Measurements from ENCODE around the gene AFF3. TPM values are rescaled to one million over a fixed set of nuclear protein-coding genes. Genes with fewer than 3 reads are reported as not detected.

Gene AFF3
- total and polyA plus RNA-seq, 2 of the 4 experiments (the other 2 are of a cell fraction), result 12.9 to 14.3 TPM

DNA sequence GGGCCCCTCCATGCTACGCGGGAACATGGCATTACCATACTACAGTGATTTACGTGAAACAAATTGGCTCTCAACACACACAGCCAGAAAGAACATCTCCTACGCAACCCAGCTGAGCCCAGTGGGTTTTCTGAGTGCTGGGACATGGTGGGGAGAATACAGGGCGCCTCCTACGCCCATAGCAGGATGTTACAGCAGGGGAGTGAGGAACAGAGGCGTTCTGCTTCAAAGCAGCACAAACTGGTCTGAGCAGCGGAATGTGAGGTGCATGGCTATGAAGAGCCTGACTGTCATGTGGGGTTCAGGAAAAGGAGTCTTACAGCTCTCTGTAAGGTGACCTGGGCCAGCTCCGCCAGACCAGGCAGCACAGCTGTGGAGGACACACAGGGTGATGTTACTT lies 543.9 kb downstream of the AFF3 start:
- Histone ChIP-seq H3K18ac (ENCODE audit: low read depth, low read length) (no peak overlapping the region), H2AK5ac (ENCODE audit: low read depth, low read length) (no peak overlapping the region), H3K9me3 (ENCODE audit: control insufficient read depth, insufficient read depth, low read length) (no peaks in the 10 kb centered on the region), H3K4me3 (ENCODE audit: insufficient read depth, low read depth, low read length) (no peak overlapping the region), H2BK15ac (ENCODE audit: low read depth, low read length) (no peak overlapping the region), H3K14ac (replicated peaks; ENCODE audit: low read depth, low read length) (no peak overlapping the region), H3K9me1 (ENCODE audit: insufficient read depth, low read length) (peaks cover 8% of the 10 kb centered on the region), H3K79me1 (ENCODE audit: low read depth in 1 of 2, low read length in 2 of 2) (peaks cover 5 to 19% of the 10 kb centered on the region in 2 experiments; a peak in 3 of 4 replicates), H3K36me3 (ENCODE audit: control insufficient read depth, insufficient read depth, low read length) (peaks cover 10% of the 10 kb centered on the region), H4K5ac (ENCODE audit: low read depth, low read length) (no peak overlapping the region), H3K4me2 (ENCODE audit: low read depth, low read length) (no peak overlapping the region), H2AK9ac (replicated peaks; ENCODE audit: low read depth, low read length, poor library complexity) (no peak overlapping the region), H3K27me3 (ENCODE audit: control insufficient read depth, insufficient read depth, low read length) (no peaks in the 10 kb centered on the region), H4K8ac (ENCODE audit: low read depth in 2 of 2, low read length in 2 of 2) (no peak overlapping the region), H2BK5ac (ENCODE audit: low read depth, low read length, poor library complexity, severe bottlenecking) (no peak overlapping the region), H4K20me1 (ENCODE audit: insufficient read depth, low read length) (no peaks in the 10 kb centered on the region), H3K56ac (ENCODE audit: extremely low read depth, insufficient read depth, low read length) (no peak overlapping the region), H3K23ac (ENCODE audit: low read depth, low read length) (no peak overlapping the region), H3K27ac (ENCODE audit: insufficient read depth, low read length) (no peak overlapping the region), H2AFZ (replicated peaks; ENCODE audit: low read length, poor library complexity) (no peak overlapping the region), H2BK120ac (ENCODE audit: low read depth, low read length) (no peak overlapping the region), H3K9ac (ENCODE audit: low read depth, low read length) (no peak overlapping the region), H2BK20ac (ENCODE audit: low read depth, low read length) (no peak overlapping the region), H3K4me1 (ENCODE audit: control insufficient read depth, insufficient read depth, low read length) (peaks cover 18% of the 10 kb centered on the region), H3K4ac (ENCODE audit: low read depth, low read length) (no peak overlapping the region), H4K91ac (ENCODE audit: insufficient read depth, low read depth, low read length) (no peak overlapping the region)
- in situ Hi-C loops (cut with MboI; ENCODE audit: low sequenced_read_pairs) (no loop called here), intact Hi-C loops (cut with micrococcal nuclease) (no loop called here), dilution Hi-C loops (cut with HindIII; ENCODE audit: low sequenced_read_pairs, unreplicated experiment) (no loop called here)
- CTCF ChIA-PET, result no interaction called here
- TF ChIP-seq SMC3 (IDR thresholded peaks at IDR 0.05; ENCODE audit: low read depth, low read length), result no peak
- TF ChIP-seq, protein P1, sequence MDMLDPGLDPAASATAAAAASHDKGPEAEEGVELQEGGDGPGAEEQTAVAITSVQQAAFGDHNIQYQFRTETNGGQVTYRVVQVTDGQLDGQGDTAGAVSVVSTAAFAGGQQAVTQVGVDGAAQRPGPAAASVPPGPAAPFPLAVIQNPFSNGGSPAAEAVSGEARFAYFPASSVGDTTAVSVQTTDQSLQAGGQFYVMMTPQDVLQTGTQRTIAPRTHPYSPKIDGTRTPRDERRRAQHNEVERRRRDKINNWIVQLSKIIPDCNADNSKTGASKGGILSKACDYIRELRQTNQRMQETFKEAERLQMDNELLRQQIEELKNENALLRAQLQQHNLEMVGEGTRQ (IDR thresholded peaks at IDR 0.05; ENCODE audit: low read depth, low read length), result no peak
- TF ChIP-seq POLR2A (IDR thresholded peaks at IDR 0.05; ENCODE audit: low read depth, low read length), result no peak
- no peak for TF ChIP-seq NFE2L2 (IDR thresholded peaks at IDR 0.05; ENCODE audit: low read depth, low read length)
- no peak for TF ChIP-seq RFX5 (IDR thresholded peaks at IDR 0.05; ENCODE audit: low read depth, low read length)
- no peak for TF ChIP-seq BHLHE40 (IDR thresholded peaks at IDR 0.05; ENCODE audit: low read depth, low read length)
- TF ChIP-seq MXI1 (IDR thresholded peaks at IDR 0.05; ENCODE audit: borderline replicate concordance, low read depth, low read length), result no peak
- no peak for TF ChIP-seq MAZ (IDR thresholded peaks at IDR 0.05; ENCODE audit: borderline replicate concordance, low read depth, low read length)
- no peak for TF ChIP-seq RCOR1 (IDR thresholded peaks at IDR 0.05; ENCODE audit: insufficient replicate concordance, low read length)
- no peak for TF ChIP-seq FOS (IDR thresholded peaks at IDR 0.05; ENCODE audit: low read depth, low read length)
- TF ChIP-seq CHD1 (IDR thresholded peaks at IDR 0.05; ENCODE audit: low read depth, low read length), result no peak
- TF ChIP-seq, protein P2, sequence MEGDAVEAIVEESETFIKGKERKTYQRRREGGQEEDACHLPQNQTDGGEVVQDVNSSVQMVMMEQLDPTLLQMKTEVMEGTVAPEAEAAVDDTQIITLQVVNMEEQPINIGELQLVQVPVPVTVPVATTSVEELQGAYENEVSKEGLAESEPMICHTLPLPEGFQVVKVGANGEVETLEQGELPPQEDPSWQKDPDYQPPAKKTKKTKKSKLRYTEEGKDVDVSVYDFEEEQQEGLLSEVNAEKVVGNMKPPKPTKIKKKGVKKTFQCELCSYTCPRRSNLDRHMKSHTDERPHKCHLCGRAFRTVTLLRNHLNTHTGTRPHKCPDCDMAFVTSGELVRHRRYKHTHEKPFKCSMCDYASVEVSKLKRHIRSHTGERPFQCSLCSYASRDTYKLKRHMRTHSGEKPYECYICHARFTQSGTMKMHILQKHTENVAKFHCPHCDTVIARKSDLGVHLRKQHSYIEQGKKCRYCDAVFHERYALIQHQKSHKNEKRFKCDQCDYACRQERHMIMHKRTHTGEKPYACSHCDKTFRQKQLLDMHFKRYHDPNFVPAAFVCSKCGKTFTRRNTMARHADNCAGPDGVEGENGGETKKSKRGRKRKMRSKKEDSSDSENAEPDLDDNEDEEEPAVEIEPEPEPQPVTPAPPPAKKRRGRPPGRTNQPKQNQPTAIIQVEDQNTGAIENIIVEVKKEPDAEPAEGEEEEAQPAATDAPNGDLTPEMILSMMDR (conservative IDR thresholded peaks at IDR 0.05; ENCODE audit: low read depth, low read length), result no peak
- ATAC-seq (ENCODE audit: low read depth) (no peak), DNase-seq (no peak)
- POLR2A ChIA-PET (ENCODE audit: unreplicated experiment), result no interaction called here
- BruUV-seq (replicated peaks), result no TSS peak
- WGBS, 2 experiments (ENCODE audit: extremely low coverage in 2 of 2, insufficient read length in 1 of 2), result 100% methylated on average over 1 of the region's 9 CpGs; no CpG with 5 or more reads in 1 of the 2 experiments

Measured in IMR-90 (cell line).